ENCODE results near the gene PGA4. TPM values are rescaled to one million over a fixed set of nuclear protein-coding genes. Genes with fewer than 3 reads are reported as not detected.

The PGA4 gene
- total RNA-seq, 1 experiment from 2014 or later, result not detected

DNA sequence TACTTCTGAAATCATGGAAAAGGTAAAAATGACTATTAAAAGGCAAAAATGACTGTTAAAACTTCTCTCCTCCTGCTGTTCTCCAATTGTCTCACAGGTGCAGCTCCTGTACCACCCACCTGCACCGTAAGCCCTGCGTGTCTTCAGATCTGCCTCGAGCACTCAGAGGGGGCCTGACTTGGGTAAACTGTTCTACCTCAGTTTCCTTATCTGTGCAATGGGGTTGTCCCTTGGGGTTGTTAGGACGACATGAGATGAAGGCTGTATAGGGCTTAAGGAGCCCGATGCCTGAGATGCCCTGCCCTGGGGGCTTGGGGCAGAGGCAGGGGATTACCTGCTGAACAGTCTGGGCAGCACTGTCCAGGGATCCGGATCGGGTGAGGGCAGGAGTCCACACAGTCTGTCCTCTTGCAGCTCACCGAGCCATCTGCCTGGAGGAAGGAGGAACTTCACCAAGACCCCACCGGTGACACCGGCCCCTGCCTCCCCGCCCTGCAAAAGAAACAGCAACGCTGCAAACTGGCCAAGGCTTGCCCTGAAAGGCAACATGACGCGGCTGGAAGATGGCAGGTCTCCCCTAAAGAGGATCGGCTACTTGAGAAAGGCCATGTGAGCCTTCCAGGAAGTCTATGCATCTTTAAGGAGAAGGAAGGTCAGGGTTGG is 46.6 kb downstream of the PGA4 start:
- intact Hi-C loops (cut with micrococcal nuclease; ENCODE audit: unreplicated experiment), result no loop called here
- no peak overlapping the region for H3K4me3 ChIP-seq (ENCODE audit: low read depth, low read length, poor library complexity, severe bottlenecking)
- CTCF ChIA-PET, result no interaction called here
- no peaks in the 10 kb centered on the region for H3K27me3 ChIP-seq (replicated peaks; ENCODE audit: insufficient read depth, low read depth, low read length, poor library complexity)
- no peak overlapping the region for H3K27ac ChIP-seq (ENCODE audit: low read depth, low read length, poor library complexity, severe bottlenecking)
- H3K36me3 ChIP-seq (ENCODE audit: insufficient read depth, low read length, poor library complexity, severe bottlenecking), result no peaks in the 10 kb centered on the region
- DNase-seq (ENCODE audit: low spot score), result no peak
- BruUV-seq (replicated peaks), result no TSS peak
- H3K9me3 ChIP-seq (ENCODE audit: low read depth, low read length, poor library complexity, severe bottlenecking), result no peaks in the 10 kb centered on the region
- POLR2A ChIA-PET (ENCODE audit: low non-redundant PET), result no interaction called here
- TF ChIP-seq, protein P1, sequence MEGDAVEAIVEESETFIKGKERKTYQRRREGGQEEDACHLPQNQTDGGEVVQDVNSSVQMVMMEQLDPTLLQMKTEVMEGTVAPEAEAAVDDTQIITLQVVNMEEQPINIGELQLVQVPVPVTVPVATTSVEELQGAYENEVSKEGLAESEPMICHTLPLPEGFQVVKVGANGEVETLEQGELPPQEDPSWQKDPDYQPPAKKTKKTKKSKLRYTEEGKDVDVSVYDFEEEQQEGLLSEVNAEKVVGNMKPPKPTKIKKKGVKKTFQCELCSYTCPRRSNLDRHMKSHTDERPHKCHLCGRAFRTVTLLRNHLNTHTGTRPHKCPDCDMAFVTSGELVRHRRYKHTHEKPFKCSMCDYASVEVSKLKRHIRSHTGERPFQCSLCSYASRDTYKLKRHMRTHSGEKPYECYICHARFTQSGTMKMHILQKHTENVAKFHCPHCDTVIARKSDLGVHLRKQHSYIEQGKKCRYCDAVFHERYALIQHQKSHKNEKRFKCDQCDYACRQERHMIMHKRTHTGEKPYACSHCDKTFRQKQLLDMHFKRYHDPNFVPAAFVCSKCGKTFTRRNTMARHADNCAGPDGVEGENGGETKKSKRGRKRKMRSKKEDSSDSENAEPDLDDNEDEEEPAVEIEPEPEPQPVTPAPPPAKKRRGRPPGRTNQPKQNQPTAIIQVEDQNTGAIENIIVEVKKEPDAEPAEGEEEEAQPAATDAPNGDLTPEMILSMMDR (conservative IDR thresholded peaks at IDR 0.05; ENCODE audit: low read depth, low read length), result no peak
- TF ChIP-seq EZH2 (IDR thresholded peaks at IDR 0.05; ENCODE audit: borderline replicate concordance, low read depth, low read length, poor library complexity, severe bottlenecking), result no peak
- H3K4me1 ChIP-seq (ENCODE audit: insufficient read depth, low read length, poor library complexity, severe bottlenecking), result no peaks in the 10 kb centered on the region

DNA sequence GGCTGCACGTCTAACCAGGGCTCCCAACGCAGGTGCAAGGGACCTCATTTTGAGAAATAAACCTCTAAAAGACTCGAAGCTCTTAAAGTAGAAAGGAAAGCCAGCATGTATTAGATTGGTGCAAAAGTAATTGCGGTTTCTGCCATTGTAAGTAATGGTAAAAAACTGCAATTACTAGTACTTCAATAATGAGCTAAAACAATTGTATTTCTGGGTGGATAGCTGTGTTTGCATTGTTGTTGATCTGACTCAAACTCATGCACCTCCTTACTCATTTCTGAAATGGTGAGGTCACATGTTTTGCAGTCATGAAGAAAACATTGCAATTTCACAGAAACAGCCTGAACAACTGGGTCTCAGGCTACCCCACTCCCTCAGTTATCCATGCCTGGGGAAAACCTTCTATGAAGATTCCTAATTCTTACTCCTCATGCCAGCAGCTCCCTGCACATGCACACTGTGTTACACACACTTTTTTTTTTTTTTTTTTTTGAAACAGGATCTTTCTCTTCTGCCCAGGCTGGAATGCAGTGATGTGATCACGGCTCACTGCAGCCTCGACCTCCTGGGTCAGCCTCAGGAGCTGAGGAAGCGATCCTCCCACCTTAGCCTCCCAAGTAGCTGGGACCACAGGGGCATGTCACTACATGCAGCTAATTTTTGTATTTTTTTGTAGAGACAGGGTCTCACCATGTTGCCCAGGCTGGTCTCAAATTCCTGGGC is 48.4 kb downstream of the PGA4 start:
- H3K4me1 ChIP-seq (ENCODE audit: insufficient read depth, low read length, poor library complexity, severe bottlenecking), result no peaks in the 10 kb centered on the region
- intact Hi-C loops (cut with micrococcal nuclease; ENCODE audit: unreplicated experiment), result no loop called here
- H3K4me3 ChIP-seq (ENCODE audit: low read depth, low read length, poor library complexity, severe bottlenecking), result no peak overlapping the region
- BruUV-seq (replicated peaks), result no TSS peak
- H3K27me3 ChIP-seq (replicated peaks; ENCODE audit: insufficient read depth, low read depth, low read length, poor library complexity), result no peaks in the 10 kb centered on the region
- no peak overlapping the region for H3K27ac ChIP-seq (ENCODE audit: low read depth, low read length, poor library complexity, severe bottlenecking)
- H3K9me3 ChIP-seq (ENCODE audit: low read depth, low read length, poor library complexity, severe bottlenecking), result no peaks in the 10 kb centered on the region
- H3K36me3 ChIP-seq (ENCODE audit: insufficient read depth, low read length, poor library complexity, severe bottlenecking), result no peaks in the 10 kb centered on the region
- no peak for DNase-seq (ENCODE audit: low spot score)
- POLR2A ChIA-PET (ENCODE audit: low non-redundant PET), result no interaction called here
- CTCF ChIA-PET, result no interaction called here
- TF ChIP-seq, protein P1 (conservative IDR thresholded peaks at IDR 0.05; ENCODE audit: low read depth, low read length), result no peak
- TF ChIP-seq EZH2 (IDR thresholded peaks at IDR 0.05; ENCODE audit: borderline replicate concordance, low read depth, low read length, poor library complexity, severe bottlenecking), result no peak

DNA sequence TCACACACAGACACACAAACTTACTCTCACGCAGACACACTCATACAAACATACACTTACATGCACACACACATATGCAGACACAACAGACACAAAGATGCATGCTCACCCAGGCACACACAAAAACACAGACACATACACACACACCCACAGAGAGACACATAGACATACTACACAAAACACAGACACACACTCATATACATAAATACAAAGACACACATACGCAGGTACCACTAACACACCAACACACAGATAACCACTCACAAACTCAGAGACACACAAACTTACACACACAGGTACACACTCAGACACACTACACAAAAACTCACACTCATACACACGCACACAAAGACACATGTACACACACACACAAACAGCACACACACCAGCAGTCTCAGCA is 50.6 kb downstream of the PGA4 start:
- Histone ChIP-seq H3K4me3 (ENCODE audit: low read depth, low read length, poor library complexity, severe bottlenecking) (no peak overlapping the region), H3K9me3 (ENCODE audit: low read depth, low read length, poor library complexity, severe bottlenecking) (no peaks in the 10 kb centered on the region), H3K4me1 (ENCODE audit: insufficient read depth, low read length, poor library complexity, severe bottlenecking) (no peaks in the 10 kb centered on the region), H3K27me3 (replicated peaks; ENCODE audit: insufficient read depth, low read depth, low read length, poor library complexity) (no peaks in the 10 kb centered on the region), H3K36me3 (ENCODE audit: insufficient read depth, low read length, poor library complexity, severe bottlenecking) (no peaks in the 10 kb centered on the region), H3K27ac (ENCODE audit: low read depth, low read length, poor library complexity, severe bottlenecking) (no peak overlapping the region)
- DNase-seq (ENCODE audit: low spot score), result no peak
- TF ChIP-seq, protein P1 (conservative IDR thresholded peaks at IDR 0.05; ENCODE audit: low read depth, low read length), result no peak
- no peak for TF ChIP-seq EZH2 (IDR thresholded peaks at IDR 0.05; ENCODE audit: borderline replicate concordance, low read depth, low read length, poor library complexity, severe bottlenecking)
- intact Hi-C loops (cut with micrococcal nuclease; ENCODE audit: unreplicated experiment), result no loop called here
- ChIA-PET CTCF (no interaction called here), POLR2A (ENCODE audit: low non-redundant PET) (no interaction called here)
- no TSS peak for BruUV-seq (replicated peaks)

Measured in A673 (cell line).